H9 (cell line): ENCODE measurements around the gene ECEL1. TPM values are rescaled to one million over a fixed set of nuclear protein-coding genes. Genes with fewer than 3 reads are reported as not detected.

ENCODE experiments used
- DNase-seq: peaks from one replicate; pipeline ENCODE4 v3.0.0-alpha.2; 2017
- H2AFZ ChIP-seq: one replicate; pipeline ENCODE4 v1.6.1; 2013; ENCODE audit warnings: mild to moderate bottlenecking, low read length, control low read depth, moderate library complexity
- H2AK5ac ChIP-seq: 2 replicates; pipeline ENCODE4 v1.6.1; 2013; ENCODE audit warnings: low read length, control low read depth, mixed read lengths; ENCODE audit not compliant: insufficient read length
- H2BK120ac ChIP-seq: one replicate; pipeline ENCODE4 v1.6.1; 2013; ENCODE audit warnings: low read depth, mild to moderate bottlenecking, low read length, control low read depth, inconsistent platforms; ENCODE audit not compliant: poor library complexity, severe bottlenecking
- H2BK12ac ChIP-seq: 2 replicates; pipeline ENCODE4 v1.6.1; 2013; ENCODE audit warnings: low read length, control low read depth, mixed read lengths, low read depth; ENCODE audit not compliant: insufficient read length
- H2BK15ac ChIP-seq: 2 replicates; pipeline ENCODE4 v1.6.1; 2013; ENCODE audit warnings: low read depth, low read length, control low read depth
- H2BK20ac ChIP-seq: one replicate; pipeline ENCODE4 v1.6.1; 2013; ENCODE audit warnings: low read depth, mild to moderate bottlenecking, low read length, control low read depth, inconsistent platforms; ENCODE audit not compliant: poor library complexity, severe bottlenecking
- H2BK5ac ChIP-seq: 2 replicates; pipeline ENCODE4 v1.6.1; 2013; ENCODE audit warnings: low read length, control low read depth, mixed read lengths; ENCODE audit not compliant: insufficient read length
- H3K14ac ChIP-seq: 2 replicates; pipeline ENCODE4 v1.6.1; 2013; ENCODE audit warnings: low read length, control low read depth; ENCODE audit not compliant: insufficient read depth
- H3K18ac ChIP-seq: 2 replicates; pipeline ENCODE4 v1.6.1; 2013; ENCODE audit warnings: low read depth, mild to moderate bottlenecking, mixed read lengths, low read length, control low read depth; ENCODE audit not compliant: insufficient read length
- H3K23ac ChIP-seq: 2 replicates; pipeline ENCODE4 v1.6.1; 2013; ENCODE audit warnings: low read length, control low read depth, mixed read lengths, low read depth; ENCODE audit not compliant: insufficient read length
- H3K23me2 ChIP-seq: 2 replicates; pipeline ENCODE4 v1.6.1; 2013; ENCODE audit warnings: low read depth, mild to moderate bottlenecking, mixed read lengths, low read length, control low read depth; ENCODE audit not compliant: insufficient read length, poor library complexity, severe bottlenecking
- H3K27ac ChIP-seq: 2 replicates; pipeline ENCODE4 v1.5.1; 2013; ENCODE audit warnings: low read length, control low read depth, mixed read lengths, low read depth; ENCODE audit not compliant: insufficient read length
- H3K27me3 ChIP-seq: 2 replicates; pipeline ENCODE4 v1.6.1; 2013; ENCODE audit warnings: low read length, control low read depth, inconsistent platforms; ENCODE audit not compliant: insufficient read depth
- H3K4ac ChIP-seq: 2 replicates; pipeline ENCODE4 v1.6.1; 2013; ENCODE audit warnings: low read depth, mild to moderate bottlenecking, control low read depth, inconsistent platforms, low read length, moderate library complexity
- H3K4me1 ChIP-seq: 2 replicates; pipeline ENCODE4 v1.6.1; 2013; ENCODE audit warnings: low read length, control low read depth, inconsistent platforms; ENCODE audit not compliant: insufficient read depth
- H3K4me2 ChIP-seq: 2 replicates; pipeline ENCODE4 v1.6.1; 2013; ENCODE audit warnings: low read length, control low read depth, mixed read lengths; ENCODE audit not compliant: insufficient read length, insufficient read depth
- H3K56ac ChIP-seq: 2 replicates; pipeline ENCODE4 v1.6.1; 2013; ENCODE audit warnings: low read depth, mild to moderate bottlenecking, mixed read lengths, low read length, control low read depth; ENCODE audit not compliant: insufficient read length
- H3K79me1 ChIP-seq: 2 replicates; pipeline ENCODE4 v1.6.1; 2013; ENCODE audit warnings: low read depth, mild to moderate bottlenecking, moderate library complexity, low read length, control low read depth, inconsistent platforms; ENCODE audit not compliant: insufficient read depth, poor library complexity, severe bottlenecking
- H3K79me2 ChIP-seq: 2 replicates; pipeline ENCODE4 v1.6.1; 2013; ENCODE audit warnings: low read length, control low read depth, inconsistent platforms; ENCODE audit not compliant: insufficient read depth
- H3K9ac ChIP-seq: 2 replicates; pipeline ENCODE4 v1.6.1; 2013; ENCODE audit warnings: low read length, control low read depth, mixed read lengths; ENCODE audit not compliant: insufficient read length; ENCODE audit errors: extremely low read depth
- H3K9me3 ChIP-seq: one replicate; pipeline ENCODE4 v1.6.1; 2013; ENCODE audit warnings: low read depth, low read length, inconsistent platforms; ENCODE audit not compliant: control insufficient read depth
- H3T11ph ChIP-seq: one replicate; pipeline ENCODE4 v1.6.1; 2013; ENCODE audit warnings: mild to moderate bottlenecking, low read length, control low read depth, inconsistent platforms
- H4K20me1 ChIP-seq: one replicate; pipeline ENCODE4 v1.6.1; 2013; ENCODE audit not compliant: control insufficient read depth, insufficient read length, insufficient read depth
- H4K5ac ChIP-seq: 2 replicates; pipeline ENCODE4 v1.6.1; 2013; ENCODE audit warnings: low read depth, mild to moderate bottlenecking, mixed read lengths, low read length, control low read depth; ENCODE audit not compliant: insufficient read length
- H4K8ac ChIP-seq: replicated peaks from 2 replicates; pipeline ENCODE4 v1.6.1; 2013; ENCODE audit warnings: low read length, control low read depth, mixed read lengths, low read depth; ENCODE audit not compliant: insufficient read length
- H4K91ac ChIP-seq: 2 replicates; pipeline ENCODE4 v1.6.1; 2013; ENCODE audit warnings: low read depth, mild to moderate bottlenecking, moderate library complexity, mixed read lengths, low read length, control low read depth; ENCODE audit not compliant: insufficient read length
- H3K27ac Mint-ChIP-seq, 3 experiments: 2 replicates in 2 of 3; 3 replicates in 1 of 3; pipeline ENCODE4 v1.8.0; 2020 to 2021; ENCODE audit warnings: mixed read lengths in 3 of 3, mild to moderate bottlenecking in 1 of 3, moderate library complexity in 1 of 3
- H3K27me3 Mint-ChIP-seq: 2 replicates; pipeline ENCODE4 v1.8.0; 2021; ENCODE audit warnings: low read depth, mild to moderate bottlenecking, moderate library complexity, mixed read lengths
- H3K36me3 Mint-ChIP-seq, 3 experiments: 2 replicates in 2 of 3; 3 replicates in 1 of 3; pipeline ENCODE4 v1.8.0; 2020 to 2021; ENCODE audit warnings: low read depth in 3 of 3, mixed read lengths in 3 of 3; ENCODE audit not compliant: insufficient read depth in 1 of 3
- H3K4me1 Mint-ChIP-seq, 2 experiments: 2 replicates each; pipeline ENCODE4 v1.8.0; 2020; ENCODE audit warnings: mixed read lengths in 2 of 2
- H3K4me3 Mint-ChIP-seq, 2 experiments: 2 replicates in 1 of 2; 3 replicates in 1 of 2; pipeline ENCODE4 v1.8.0; 2020 to 2021; ENCODE audit warnings: mild to moderate bottlenecking in 2 of 2, mixed read lengths in 2 of 2, moderate library complexity in 1 of 2
- H3K9me3 Mint-ChIP-seq, 2 experiments: 2 replicates in 1 of 2; 3 replicates in 1 of 2; pipeline ENCODE4 v1.8.0; 2020; ENCODE audit warnings: mild to moderate bottlenecking in 2 of 2, mixed read lengths in 2 of 2, moderate library complexity in 1 of 2
- WGBS: extraction: QIAGEN DNeasy Blood & Tissue Kit; methylation state at CpG from one replicate; pipeline ENCODE4 v1.1.7; 2013; ENCODE audit warnings: missing lambda C conversion rate, low lambda C conversion rate, mixed read lengths; ENCODE audit not compliant: insufficient read length; ENCODE audit errors: extremely low coverage; 5-methylcytosine and 5-hydroxymethylcytosine counted together
- total RNA-seq: library from RNA; stranded (reverse); gene quantifications from 2 replicates; pipeline ENCODE4 v1.2.1, GENCODE V29; 2021
- TF ChIP-seq, protein P1 (sequence below): fragments of 200-600 bp; sonication (generic); conservative IDR thresholded peaks from 3 replicates; pipeline ENCODE4 v1.8.0; 2021; ENCODE audit warnings: antibody characterized with exemption, mild to moderate bottlenecking

The ECEL1 gene
- total RNA-seq, 1 experiment from 2014 or later: 8.4 TPM

DNA sequence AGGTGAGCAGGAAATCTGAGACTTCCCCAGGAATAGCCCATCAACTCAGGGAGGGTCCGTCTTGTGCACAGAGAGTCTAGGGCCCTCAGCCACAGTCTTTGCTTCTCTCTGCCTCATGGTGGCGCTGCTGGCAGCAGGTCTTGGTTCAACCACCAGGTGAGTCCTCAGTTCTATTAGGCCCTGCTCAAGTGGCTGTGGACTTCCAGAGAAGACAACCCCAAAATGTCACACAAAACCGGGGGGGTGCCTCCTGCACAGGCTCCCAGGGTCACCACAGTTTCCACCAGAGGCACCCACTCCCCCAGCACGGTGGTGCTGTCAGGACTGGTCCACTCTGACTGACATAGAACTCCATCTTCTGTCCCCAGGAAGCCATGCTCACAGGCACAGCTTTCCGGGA lies 49.4 kb upstream of the ECEL1 start:
- H3K23me2 ChIP-seq: no peaks in the 10 kb centered on the region
- no peak overlapping the region for H3K14ac ChIP-seq
- H4K20me1 ChIP-seq: no peaks in the 10 kb centered on the region
- H3K79me2 ChIP-seq: no peaks in the 10 kb centered on the region
- H3K18ac ChIP-seq: no peak overlapping the region
- H3K27me3 ChIP-seq: no peaks in the 10 kb centered on the region; the same call in 1 of the 2 replicates
- no peak overlapping the region for H3K56ac ChIP-seq
- H2BK15ac ChIP-seq: no peak overlapping the region
- Mint-ChIP-seq H3K4me3 (no peak overlapping the region), H3K27me3 (peaks cover 12% of the 10 kb centered on the region), H3K9me3 (peaks cover 4 to 8% of the 10 kb centered on the region in 2 experiments; a peak in 4 of 5 replicates), H3K4me1 (peaks cover 27 to 33% of the 10 kb centered on the region in 2 experiments), H3K27ac (no peak overlapping the region), H3K36me3 (peaks cover 0 to 3% (median 0%) of the 10 kb centered on the region in 3 experiments; a peak in 1 of 7 replicates)
- no peaks in the 10 kb centered on the region for H3K9me3 ChIP-seq
- no peaks in the 10 kb centered on the region for H3K79me1 ChIP-seq
- DNase-seq: peak; percentile 83
- no peak overlapping the region for H2BK5ac ChIP-seq
- H3K23ac ChIP-seq: no peak overlapping the region
- H4K5ac ChIP-seq: no peak overlapping the region
- TF ChIP-seq, protein P1, sequence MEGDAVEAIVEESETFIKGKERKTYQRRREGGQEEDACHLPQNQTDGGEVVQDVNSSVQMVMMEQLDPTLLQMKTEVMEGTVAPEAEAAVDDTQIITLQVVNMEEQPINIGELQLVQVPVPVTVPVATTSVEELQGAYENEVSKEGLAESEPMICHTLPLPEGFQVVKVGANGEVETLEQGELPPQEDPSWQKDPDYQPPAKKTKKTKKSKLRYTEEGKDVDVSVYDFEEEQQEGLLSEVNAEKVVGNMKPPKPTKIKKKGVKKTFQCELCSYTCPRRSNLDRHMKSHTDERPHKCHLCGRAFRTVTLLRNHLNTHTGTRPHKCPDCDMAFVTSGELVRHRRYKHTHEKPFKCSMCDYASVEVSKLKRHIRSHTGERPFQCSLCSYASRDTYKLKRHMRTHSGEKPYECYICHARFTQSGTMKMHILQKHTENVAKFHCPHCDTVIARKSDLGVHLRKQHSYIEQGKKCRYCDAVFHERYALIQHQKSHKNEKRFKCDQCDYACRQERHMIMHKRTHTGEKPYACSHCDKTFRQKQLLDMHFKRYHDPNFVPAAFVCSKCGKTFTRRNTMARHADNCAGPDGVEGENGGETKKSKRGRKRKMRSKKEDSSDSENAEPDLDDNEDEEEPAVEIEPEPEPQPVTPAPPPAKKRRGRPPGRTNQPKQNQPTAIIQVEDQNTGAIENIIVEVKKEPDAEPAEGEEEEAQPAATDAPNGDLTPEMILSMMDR: peak; percentile 89
- H4K91ac ChIP-seq: no peak overlapping the region
- H3K27ac ChIP-seq: no peak overlapping the region
- WGBS: no CpG with 5 or more reads among the region's 5 CpGs
- no peak overlapping the region for H2BK120ac ChIP-seq
- no peak overlapping the region for H3K9ac ChIP-seq
- H3K4me1 ChIP-seq: peaks cover 4% of the 10 kb centered on the region; the same call in 1 of the 2 replicates
- no peak overlapping the region for H4K8ac ChIP-seq
- H2AFZ ChIP-seq: no peak overlapping the region
- no peak overlapping the region for H3K4me2 ChIP-seq
- H3T11ph ChIP-seq: no peak overlapping the region
- no peak overlapping the region for H2BK20ac ChIP-seq
- no peak overlapping the region for H2AK5ac ChIP-seq
- no peak overlapping the region for H2BK12ac ChIP-seq
- no peak overlapping the region for H3K4ac ChIP-seq
